ENCODE measurements around the gene METTL9. TPM values are rescaled to one million over a fixed set of nuclear protein-coding genes. Genes with fewer than 3 reads are reported as not detected.

The METTL9 gene
- total RNA-seq, result 107 and 168 TPM in 2 replicates

DNA sequence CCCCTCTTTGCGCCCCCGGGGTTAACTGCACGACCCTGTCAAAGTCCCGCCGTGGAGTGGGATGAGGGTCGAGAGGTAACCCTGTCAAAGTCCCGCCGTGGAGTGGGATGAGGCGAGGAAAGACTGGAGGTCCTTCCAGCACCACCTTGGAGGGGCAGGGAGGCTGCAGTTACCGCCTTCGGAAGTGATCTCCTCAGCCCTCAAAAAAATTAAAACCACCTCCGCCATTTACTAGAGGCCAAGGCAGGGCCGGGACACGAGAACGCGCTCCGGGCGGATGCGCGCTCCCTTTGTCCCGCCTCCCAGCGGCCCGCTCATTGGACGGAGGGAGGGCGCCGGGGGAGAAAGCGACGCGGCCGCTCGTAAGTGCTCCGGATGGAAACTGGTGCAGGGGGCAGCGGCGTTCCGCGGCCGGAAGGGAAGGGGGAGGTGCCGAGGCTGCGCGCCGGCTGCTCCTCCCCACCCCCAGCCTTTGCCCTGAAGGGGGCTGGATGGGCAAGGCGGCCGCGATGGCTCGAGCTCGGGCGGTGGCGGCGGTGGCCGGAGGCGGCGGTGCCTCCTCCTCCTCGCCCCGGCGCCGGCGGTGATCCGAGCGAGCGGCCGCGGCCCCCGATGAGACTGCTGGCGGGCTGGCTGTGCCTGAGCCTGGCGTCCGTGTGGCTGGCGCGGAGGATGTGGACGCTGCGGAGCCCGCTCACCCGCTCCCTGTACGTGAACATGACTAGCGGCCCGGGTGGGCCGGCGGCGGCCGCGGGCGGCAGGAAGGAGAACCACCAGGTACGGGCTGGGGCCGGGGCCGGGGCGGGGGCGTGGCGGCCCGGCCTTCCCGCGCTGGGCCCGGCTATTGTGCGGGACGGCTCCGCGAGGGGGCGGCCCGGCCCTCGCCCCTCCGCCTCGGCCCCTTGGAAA is at the start of gene METTL9:
TSS of gene METTL9 (plus strand) at position 456 of the 909 bp plus-strand sequence. CDS start at position 613, 157 bp downstream.

DNA sequence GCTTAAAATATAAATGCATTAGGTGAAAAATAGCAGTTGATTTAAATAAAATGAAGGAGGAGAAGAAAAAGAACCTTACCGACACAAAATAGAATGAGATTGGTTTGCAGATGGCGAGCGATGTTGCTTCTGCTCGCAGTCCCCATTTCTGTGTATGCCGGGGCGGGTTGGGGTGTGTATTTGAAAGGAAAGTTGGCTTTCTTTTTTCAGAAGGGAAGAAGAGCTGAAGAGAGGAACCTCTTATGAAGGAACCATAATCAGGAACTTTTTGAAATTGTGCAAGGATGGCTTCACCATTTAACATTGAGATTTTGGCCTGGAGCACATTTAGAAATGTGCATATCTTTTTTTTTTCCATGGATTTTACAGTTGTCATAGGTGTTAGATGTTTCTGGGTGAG is 53.1 kb downstream of the METTL9 start, which contains the start of gene IGSF6:
TSS of gene IGSF6 (minus strand) at position 156 of the 400 bp plus-strand sequence. CDS start at position 146, 10 bp downstream.

DNA sequence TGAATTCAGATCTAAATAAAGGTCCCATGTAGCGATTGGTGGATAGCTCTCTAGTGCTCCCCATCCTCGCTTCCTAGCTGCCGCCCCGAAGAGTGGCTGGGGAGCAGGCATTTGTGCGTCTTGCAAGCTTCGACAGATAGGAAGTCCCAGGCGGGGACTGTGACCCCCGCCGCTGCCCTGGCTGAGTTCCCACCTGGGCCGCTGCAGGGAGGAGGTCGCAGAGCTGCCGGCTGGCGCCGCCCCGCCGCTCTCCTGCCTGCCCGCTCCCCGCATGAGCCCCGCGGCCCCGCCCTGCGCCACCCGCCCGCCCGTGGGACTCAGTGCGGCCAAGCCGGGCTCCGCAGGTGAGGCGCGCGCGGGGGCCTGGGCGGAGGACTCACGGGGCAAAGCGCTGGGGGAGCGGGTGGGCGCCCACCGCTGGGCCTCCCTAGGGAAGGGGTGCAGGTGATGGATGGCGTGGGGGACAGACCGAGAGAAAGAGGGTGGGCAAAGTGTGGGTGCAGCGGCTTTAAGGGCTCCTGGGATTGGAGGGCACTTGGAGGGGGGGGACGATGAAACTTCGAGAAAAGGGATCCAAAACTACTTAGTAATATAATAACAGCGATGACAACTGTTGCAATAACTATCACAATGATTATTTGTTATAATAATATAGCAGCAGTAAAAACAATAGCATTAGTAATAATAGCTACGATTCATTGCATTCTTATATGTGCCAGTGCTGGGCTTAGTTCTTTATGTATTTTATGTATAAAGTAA is 64.7 kb downstream of the METTL9 start, which contains the start of gene OTOA:
TSS of gene OTOA (plus strand) at position 80 of the 759 bp plus-strand sequence. CDS start 14,547 bp downstream, outside the sequence.

Other genes starting within 250 kb of the METTL9 start
- gene IGSF6, start 53.0 kb downstream of the METTL9 start, total RNA-seq, result not detected in 2 replicates
- gene OTOA, start 64.4 kb downstream of the METTL9 start, total RNA-seq, result not detected in 2 replicates